Mononuclear cell (primary cell): ENCODE measurements around the gene RPL36A. TPM values are rescaled to one million over a fixed set of nuclear protein-coding genes. Genes with fewer than 3 reads are reported as not detected.

Source experiments
- total RNA-seq: library from RNA; depleted of rRNA; stranded (reverse); fragments of >200 nt; gene quantifications from one replicate; pipeline ENCODE4 v1.2.3, GENCODE V29; 2012

RPL36A gene
- total RNA-seq, 1 donor, result 245 TPM

Other genes with a start within 250 kb of the RPL36A start
- not detected for gene DRP2, start 171.2 kb upstream of the RPL36A start, total RNA-seq
- gene TAF7L, start 99.7 kb upstream of the RPL36A start, total RNA-seq, result not detected
- gene TIMM8A, start 42.3 kb upstream of the RPL36A start, total RNA-seq, result 1.8 TPM
- gene BTK, start 4.8 kb upstream of the RPL36A start, total RNA-seq, result 33.1 TPM
- 33.2 TPM for gene GLA, start 16.9 kb downstream of the RPL36A start, total RNA-seq
- gene HNRNPH2, start 17.2 kb downstream of the RPL36A start, total RNA-seq, result 75.5 TPM
- gene ARMCX4, start 94.4 kb downstream of the RPL36A start, total RNA-seq, result 5.4 TPM
- gene ARMCX1, start 159.5 kb downstream of the RPL36A start, total RNA-seq, result 1.9 TPM
- 15.2 TPM for gene ARMCX6, start 227.0 kb downstream of the RPL36A start, total RNA-seq
- 22.6 TPM for gene ARMCX3, start 232.1 kb downstream of the RPL36A start, total RNA-seq